NT2/D1 (cell line): ENCODE results near the gene ULK4.

Experiments used
- SUZ12 ChIP-seq: IDR thresholded peaks from 2 replicates; pipeline ENCODE4 v1.6.1; 2011; ENCODE audit not compliant: insufficient read length, insufficient read depth; ENCODE audit errors: extremely low read depth
- YY1 ChIP-seq: IDR thresholded peaks from 2 replicates; pipeline ENCODE4 v1.6.1; 2011; ENCODE audit not compliant: insufficient read length, insufficient read depth

GRCh38 chr3:41299036-41299435 lies 662.9 kb downstream of the ULK4 start:
- TF ChIP-seq SUZ12 (no peak), YY1 (no peak)
